Mesendoderm (in vitro differentiated cells): Measurements from ENCODE around the gene PFDN6.
"Not testable (repeated sequence)": the region's sequence is repeated elsewhere in the genome, so short reads cannot be mapped to it uniquely, and the experiment has no call there.

Source experiments
- DNase-seq: peaks from one replicate; pipeline ENCODE4 v3.0.0; 2013
- H2AK5ac ChIP-seq: 2 replicates; pipeline ENCODE4 v1.6.1; 2013; ENCODE audit warnings: low read length, inconsistent platforms
- H2BK120ac ChIP-seq: 2 replicates; pipeline ENCODE4 v1.6.1; 2013; ENCODE audit warnings: low read depth, mild to moderate bottlenecking, low read length, moderate library complexity, mixed read lengths
- H2BK15ac ChIP-seq: replicated peaks from 2 replicates; pipeline ENCODE4 v1.6.1; 2013; ENCODE audit warnings: low read depth, mild to moderate bottlenecking, moderate library complexity
- H2BK5ac ChIP-seq: 2 replicates; pipeline ENCODE4 v1.6.1; 2013; ENCODE audit warnings: low read length, inconsistent platforms
- H3K18ac ChIP-seq: 2 replicates; pipeline ENCODE4 v1.6.1; 2013; ENCODE audit warnings: mild to moderate bottlenecking, low read length, mixed read lengths
- H3K23ac ChIP-seq: one replicate; pipeline ENCODE4 v1.6.1; 2013; ENCODE audit warnings: low read length
- H3K27ac ChIP-seq: 2 replicates; pipeline ENCODE4 v1.5.1; 2013; ENCODE audit warnings: low read depth, mild to moderate bottlenecking, inconsistent platforms, low read length, moderate library complexity
- H3K27me3 ChIP-seq: 2 replicates; pipeline ENCODE4 v1.6.1; 2013; ENCODE audit warnings: low read length, control low read depth, mild to moderate bottlenecking, inconsistent platforms; ENCODE audit not compliant: insufficient read depth, poor library complexity
- H3K36me3 ChIP-seq: 2 replicates; pipeline ENCODE4 v1.6.1; 2013; ENCODE audit warnings: low read length, inconsistent platforms; ENCODE audit not compliant: control insufficient read depth, insufficient read depth
- H3K4ac ChIP-seq: one replicate; pipeline ENCODE4 v1.6.1; 2013; ENCODE audit warnings: low read depth, mild to moderate bottlenecking, low read length, moderate library complexity
- H3K4me1 ChIP-seq: 2 replicates; pipeline ENCODE4 v1.6.1; 2013; ENCODE audit warnings: low read depth, low read length, inconsistent platforms; ENCODE audit not compliant: control insufficient read depth
- H3K4me2 ChIP-seq: 2 replicates; pipeline ENCODE4 v1.6.1; 2013; ENCODE audit warnings: low read length
- H3K4me3 ChIP-seq: 2 replicates; pipeline ENCODE4 v1.5.1; 2013; ENCODE audit warnings: mild to moderate bottlenecking, low read length
- H3K56ac ChIP-seq: one replicate; pipeline ENCODE4 v1.6.1; 2013; ENCODE audit warnings: low read length
- H3K79me1 ChIP-seq: 2 replicates; pipeline ENCODE4 v1.6.1; 2013; ENCODE audit warnings: low read length, inconsistent platforms
- H3K79me2 ChIP-seq: 2 replicates; pipeline ENCODE4 v1.6.1; 2013; ENCODE audit warnings: mild to moderate bottlenecking, low read length; ENCODE audit not compliant: control insufficient read depth, insufficient read depth
- H3K9ac ChIP-seq: 2 replicates; pipeline ENCODE4 v1.6.1; 2013; ENCODE audit warnings: low read length, inconsistent platforms
- H4K5ac ChIP-seq: one replicate; pipeline ENCODE4 v1.6.1; 2013; ENCODE audit warnings: low read length
- H4K8ac ChIP-seq: one replicate; pipeline ENCODE4 v1.6.1; 2013; ENCODE audit warnings: low read depth, mild to moderate bottlenecking, control low read depth, low read length, moderate library complexity
- WGBS: extraction: QIAGEN DNeasy Blood & Tissue Kit; methylation state at CpG from one replicate; pipeline ENCODE4 v1.1.7; 2013; ENCODE audit warnings: low lambda C conversion rate, missing lambda C conversion rate; ENCODE audit not compliant: insufficient coverage; ENCODE audit errors: extremely low coverage; 5-methylcytosine and 5-hydroxymethylcytosine counted together

The PFDN6 gene

DNA sequence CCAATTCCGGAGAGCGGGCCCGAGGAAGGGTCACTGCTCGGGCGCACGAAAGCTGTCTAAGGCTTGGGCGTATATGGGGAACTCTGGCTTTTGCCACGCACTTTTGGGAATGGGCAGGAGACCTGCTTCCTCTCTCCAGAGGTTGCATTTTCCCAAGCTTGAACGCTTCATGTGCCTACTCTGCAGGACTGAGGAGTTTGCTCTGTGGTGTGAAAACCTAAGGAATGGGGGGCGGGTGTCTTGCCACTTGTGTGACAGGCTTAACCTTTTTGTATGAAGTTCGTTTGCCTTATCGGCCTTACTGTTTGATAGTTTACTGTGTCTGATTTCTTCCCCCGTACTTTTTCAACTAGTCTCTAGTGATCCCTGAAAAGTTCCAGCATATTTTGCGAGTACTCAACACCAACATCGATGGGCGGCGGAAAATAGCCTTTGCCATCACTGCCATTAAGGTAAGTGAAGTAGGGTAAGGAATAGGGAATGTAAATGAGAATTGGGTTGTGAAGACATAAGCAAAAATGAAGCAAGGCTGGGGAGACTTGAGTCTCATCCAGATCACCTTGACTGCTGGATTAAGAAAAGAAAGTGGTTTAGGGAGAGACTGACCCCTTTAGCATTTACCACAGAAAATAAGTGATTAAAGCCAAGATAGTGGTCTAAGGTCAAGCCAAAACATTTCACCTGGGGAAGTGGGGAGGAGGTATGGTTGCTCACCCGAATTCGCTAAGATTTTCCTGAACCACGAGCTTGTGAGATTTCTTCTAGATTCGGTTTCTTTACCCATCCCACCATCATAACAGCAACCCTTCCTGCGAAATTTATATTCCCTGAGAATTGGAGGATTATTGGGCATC, 16.9 kb upstream of the PFDN6 start:
- H3K18ac ChIP-seq, result peak overlapping the region; percentile 41
- H3K36me3 ChIP-seq, result peaks cover 13% of the 10 kb centered on the region
- peak overlapping the region; percentile 99 for H3K56ac ChIP-seq
- peak overlapping the region; percentile 94 for H3K23ac ChIP-seq
- no peak overlapping the region for H4K5ac ChIP-seq
- peak overlapping the region; percentile 100 for H3K4me3 ChIP-seq
- H3K27me3 ChIP-seq, result no peaks in the 10 kb centered on the region
- WGBS, result no CpG with 5 or more reads among the region's 22 CpGs
- peak overlapping the region; percentile 85 for H3K4me2 ChIP-seq
- H2BK5ac ChIP-seq, result peak overlapping the region; percentile 32
- H2AK5ac ChIP-seq, result peak overlapping the region; percentile 98
- no peak overlapping the region for H2BK15ac ChIP-seq
- peak overlapping the region; percentile 87 for H3K4ac ChIP-seq
- peak overlapping the region; percentile 100 for H3K9ac ChIP-seq
- H3K4me1 ChIP-seq, result peaks cover 3% of the 10 kb centered on the region
- H2BK120ac ChIP-seq, result no peak overlapping the region
- no peak overlapping the region for H4K8ac ChIP-seq
- H3K79me1 ChIP-seq, result peaks cover 13% of the 10 kb centered on the region
- peaks cover 37% of the 10 kb centered on the region for H3K79me2 ChIP-seq
- no peak for DNase-seq
- peak overlapping the region; percentile 65 for H3K27ac ChIP-seq

- H3K18ac ChIP-seq, result no peak overlapping the region
- no peak overlapping the region for H3K27ac ChIP-seq
- no peaks in the 10 kb centered on the region for H3K27me3 ChIP-seq
- peaks cover 13% of the 10 kb centered on the region for H3K36me3 ChIP-seq
- H2BK120ac ChIP-seq, result no peak overlapping the region
- no peak overlapping the region for H2AK5ac ChIP-seq
- no peak for DNase-seq
- H4K5ac ChIP-seq, result no peak overlapping the region
- no peak overlapping the region for H2BK15ac ChIP-seq
- peak overlapping the region; percentile 99 for H3K56ac ChIP-seq
- peak overlapping the region; percentile 100 for H3K9ac ChIP-seq
- peaks cover 6% of the 10 kb centered on the region for H3K4me1 ChIP-seq
- H2BK5ac ChIP-seq, result no peak overlapping the region
- H4K8ac ChIP-seq, result no peak overlapping the region
- no peak overlapping the region for H3K23ac ChIP-seq
- peaks cover 13% of the 10 kb centered on the region for H3K79me1 ChIP-seq
- H3K4me3 ChIP-seq, result peak overlapping the region; percentile 100
- H3K79me2 ChIP-seq, result peaks cover 37% of the 10 kb centered on the region
- no peak overlapping the region for H3K4ac ChIP-seq
- no CpG with 5 or more reads among the region's 11 CpGs for WGBS
- H3K4me2 ChIP-seq, result peak overlapping the region; percentile 85
Measured at GRCh38 chr6:33273129-33273923, 16.1 kb upstream of the PFDN6 start.

- Histone ChIP-seq H2BK5ac (no peak overlapping the region), H2BK120ac (no peak overlapping the region), H3K18ac (no peak overlapping the region), H3K4ac (no peak overlapping the region), H4K5ac (no peak overlapping the region), H3K36me3 (peaks cover 15% of the 10 kb centered on the region), H3K79me1 (peaks cover 15% of the 10 kb centered on the region), H3K27me3 (no peaks in the 10 kb centered on the region), H4K8ac (no peak overlapping the region), H3K27ac (no peak overlapping the region), H3K79me2 (peaks cover 37% of the 10 kb centered on the region), H3K23ac (no peak overlapping the region), H3K56ac (peak overlapping the region; percentile 72), H3K4me1 (peaks cover 6% of the 10 kb centered on the region), H3K4me3 (peak overlapping the region; percentile 16), H3K4me2 (peak overlapping the region; percentile 60), H2AK5ac (no peak overlapping the region), H3K9ac (peak overlapping the region; percentile 100), H2BK15ac (no peak overlapping the region)
- no peak for DNase-seq
- no CpG with 5 or more reads among the region's 14 CpGs for WGBS
Measured at GRCh38 chr6:33273924-33274902, 15.2 kb upstream of the PFDN6 start.

- Histone ChIP-seq H3K4me2 (peak overlapping the region; percentile 83), H3K9ac (peak overlapping the region; percentile 100), H3K79me2 (peaks cover 36% of the 10 kb centered on the region), H3K36me3 (peaks cover 17% of the 10 kb centered on the region), H3K79me1 (peaks cover 10% of the 10 kb centered on the region), H3K56ac (peak overlapping the region; percentile 94), H3K27ac (peak overlapping the region; percentile 94)
- not testable (repeated sequence) for H3K27me3 ChIP-seq, H3K4ac ChIP-seq, H2AK5ac ChIP-seq, H3K4me1 ChIP-seq, H2BK120ac ChIP-seq, H4K5ac ChIP-seq, H2BK5ac ChIP-seq, DNase-seq, H3K4me3 ChIP-seq, H2BK15ac ChIP-seq, H3K18ac ChIP-seq, H4K8ac ChIP-seq, H3K23ac ChIP-seq
- no CpG with 5 or more reads among the region's 16 CpGs for WGBS
Measured at GRCh38 chr6:33275795-33276580, 13.4 kb upstream of the PFDN6 start.

DNA sequence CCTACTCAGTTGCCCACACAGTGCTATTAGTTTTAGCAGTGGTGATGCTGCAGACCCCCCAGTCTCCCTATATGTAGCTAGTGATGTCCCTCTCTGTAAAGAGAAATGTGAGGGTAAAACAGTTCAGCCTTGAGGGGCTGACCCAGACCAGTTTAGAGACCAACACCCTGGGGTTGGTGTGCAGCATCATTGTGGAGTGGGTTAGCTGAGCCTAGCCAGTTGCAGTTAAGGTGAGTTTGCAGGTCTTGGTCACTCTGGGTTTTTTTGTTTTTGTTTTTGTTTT, 12.9 kb upstream of the PFDN6 start:
- H2AK5ac ChIP-seq, result no peak overlapping the region
- H4K5ac ChIP-seq, result no peak overlapping the region
- H3K4ac ChIP-seq, result no peak overlapping the region
- peaks cover 6% of the 10 kb centered on the region for H3K4me1 ChIP-seq
- peaks cover 34% of the 10 kb centered on the region for H3K79me2 ChIP-seq
- H3K79me1 ChIP-seq, result peaks cover 8% of the 10 kb centered on the region
- no peaks in the 10 kb centered on the region for H3K27me3 ChIP-seq
- H3K9ac ChIP-seq, result peak overlapping the region; percentile 100
- peak overlapping the region; percentile 59 for H2BK5ac ChIP-seq
- H3K18ac ChIP-seq, result no peak overlapping the region
- no peak overlapping the region for H2BK120ac ChIP-seq
- peak overlapping the region; percentile 83 for H3K4me2 ChIP-seq
- H3K23ac ChIP-seq, result no peak overlapping the region
- H3K27ac ChIP-seq, result peak overlapping the region; percentile 94
- H2BK15ac ChIP-seq, result no peak overlapping the region
- no peak overlapping the region for H4K8ac ChIP-seq
- H3K56ac ChIP-seq, result peak overlapping the region; percentile 94
- peak overlapping the region; percentile 46 for H3K4me3 ChIP-seq
- peaks cover 17% of the 10 kb centered on the region for H3K36me3 ChIP-seq
- DNase-seq, result no peak
